SK-N-SH (cell line): ENCODE results near the gene MNDA. TPM values are rescaled to one million over a fixed set of nuclear protein-coding genes. Genes with fewer than 3 reads are reported as not detected.

Experiments used
- CTCF ChIA-PET: fragments of 300-600, 350-600 bp; formaldehyde crosslinking; extraction: SDS; loops from one replicate; lab custom pipeline; 2021; lab: Yijun Ruan, JAX
- POLR2A ChIA-PET: fragments of 350-600 bp; sonication (Branson Sonifier 250); formaldehyde crosslinking; extraction: SDS; loops from one replicate; lab custom pipeline; 2020; ENCODE audit warnings: antibody characterized with exemption, inconsistent platforms; lab: Yijun Ruan, JAX
- DNase-seq: peaks from one replicate; pipeline ENCODE4 v3.0.0; 2012
- H2AFZ ChIP-seq: fragments of 200-600 bp; sonication (generic); 2 replicates; pipeline ENCODE4 v1.8.1; 2016; ENCODE audit warnings: antibody characterized with exemption, mild to moderate bottlenecking, low read depth
- H3F3A ChIP-seq: fragments of 200-600 bp; sonication (generic); replicated peaks from 2 replicates; pipeline ENCODE3; 2016; ENCODE audit warnings: antibody characterized with exemption, mild to moderate bottlenecking; ENCODE audit not compliant: insufficient read depth
- H3K27ac ChIP-seq, 2 experiments: fragments of 200-500 bp in 1 of 2; fragments of 200-600 bp in 1 of 2; sonication (Bioruptor generic) in 1 of 2; sonication (generic), shearing (Covaris generic) in 1 of 2; 2 replicates each; pipeline versions ENCODE4 v1.5.1 to v1.6.1; 2014 to 2016; ENCODE audit warnings: low read depth in 2 of 2, inconsistent platforms in 1 of 2, low read length in 1 of 2, mild to moderate bottlenecking in 1 of 2, mixed read lengths in 1 of 2
- H3K27me3 ChIP-seq: fragments of 200-600 bp; sonication (generic), shearing (Covaris generic); 2 replicates; pipeline ENCODE4 v1.6.1; 2016; ENCODE audit warnings: mixed run types; ENCODE audit not compliant: insufficient read depth
- H3K36me3 ChIP-seq, 2 experiments: fragments of 200-500 bp in 1 of 2; fragments of 200-600 bp in 1 of 2; sonication (Bioruptor generic) in 1 of 2; sonication (generic) in 1 of 2; replicated peaks in 1 of 2; 2 replicates each; pipeline versions ENCODE3 to v1.5.1; 2014 to 2016; ENCODE audit warnings: low read length in 1 of 2, mild to moderate bottlenecking in 1 of 2; ENCODE audit not compliant: insufficient read depth in 2 of 2, control insufficient read depth in 1 of 2
- H3K4me1 ChIP-seq, 2 experiments: fragments of 200-500 bp in 1 of 2; fragments of 200-600 bp in 1 of 2; sonication (Bioruptor generic) in 1 of 2; sonication (generic), shearing (Covaris generic) in 1 of 2; 2 replicates each; pipeline versions ENCODE4 v1.5.1 to v1.6.1; 2014 to 2016; ENCODE audit warnings: low read depth in 1 of 2, low read length in 1 of 2, mixed run types in 1 of 2; ENCODE audit not compliant: insufficient read depth in 2 of 2, control insufficient read depth in 1 of 2
- H3K4me2 ChIP-seq: fragments of 200-600 bp; sonication (generic), shearing (Covaris generic); 2 replicates; pipeline ENCODE4 v1.6.1; 2017; ENCODE audit warnings: mixed run types
- H3K4me3 ChIP-seq, 2 experiments: fragments of 200-500 bp in 1 of 2; fragments of 200-600 bp in 1 of 2; sonication (Bioruptor generic) in 1 of 2; sonication (generic), shearing (Covaris generic) in 1 of 2; 2 replicates each; pipeline versions ENCODE4 v1.5.1 to v1.8.1; 2014 to 2016; ENCODE audit warnings: low read depth in 2 of 2, inconsistent platforms in 1 of 2, low read length in 1 of 2, mild to moderate bottlenecking in 1 of 2, mixed read lengths in 1 of 2, moderate library complexity in 1 of 2
- H3K79me2 ChIP-seq: fragments of 200-600 bp; sonication (generic); 2 replicates; pipeline ENCODE4 v1.8.1; 2017; ENCODE audit warnings: mild to moderate bottlenecking; ENCODE audit not compliant: insufficient read depth
- H3K9ac ChIP-seq: fragments of 200-600 bp; sonication (generic); 2 replicates; pipeline ENCODE4 v1.6.1; 2017; ENCODE audit warnings: mixed run types
- H3K9me2 ChIP-seq: fragments of 200-600 bp; sonication (generic); 2 replicates; pipeline ENCODE4 v1.6.1; 2017; ENCODE audit warnings: mixed run types
- H3K9me3 ChIP-seq: fragments of 200-600 bp; sonication (generic); 2 replicates; pipeline ENCODE4 v1.6.1; 2017; ENCODE audit warnings: mixed run types, mild to moderate bottlenecking, moderate library complexity
- H4K20me1 ChIP-seq: fragments of 200-600 bp; sonication (generic); 2 replicates; pipeline ENCODE4 v1.6.1; 2017; ENCODE audit warnings: mild to moderate bottlenecking, mixed run types; ENCODE audit not compliant: insufficient read depth
- CHD2 ChIP-seq: fragments of 150-350 bp; IDR thresholded peaks from 2 replicates; pipeline ENCODE4 v1.6.1; 2018; ENCODE audit warnings: low read length; ENCODE audit not compliant: partially characterized antibody
- EP300 ChIP-seq, 2 experiments: IDR thresholded peaks; 2 replicates each; pipeline versions ENCODE4 v1.4.0 to v1.6.1; 2012; ENCODE audit warnings: borderline replicate concordance in 1 of 2, low read depth in 1 of 2, low read length in 1 of 2
- FOSL2 ChIP-seq: IDR thresholded peaks from 2 replicates; pipeline ENCODE4 v1.4.0; 2012; ENCODE audit warnings: low read depth, mild to moderate bottlenecking, moderate library complexity, borderline replicate concordance
- GABPA ChIP-seq: IDR thresholded peaks from 2 replicates; pipeline ENCODE4 v1.4.0; 2012; ENCODE audit warnings: low read depth, mild to moderate bottlenecking
- GATA2 ChIP-seq: sonication (generic); formaldehyde crosslinking; IDR thresholded peaks from 2 replicates; pipeline ENCODE4 v1.5.0; 2020; ENCODE audit warnings: mild to moderate bottlenecking, missing genetic modification reagents
- JUND ChIP-seq: IDR thresholded peaks from 2 replicates; pipeline ENCODE4 v1.4.0; 2012
- MEF2A ChIP-seq: IDR thresholded peaks from 2 replicates; pipeline ENCODE4 v1.4.0; 2012; ENCODE audit warnings: low read depth, borderline replicate concordance
- NFIC ChIP-seq: IDR thresholded peaks from 2 replicates; pipeline ENCODE4 v1.4.0; 2012; ENCODE audit warnings: borderline replicate concordance
- RAD21 ChIP-seq: IDR thresholded peaks from 2 replicates; pipeline ENCODE4 v1.6.1; 2012; ENCODE audit warnings: mild to moderate bottlenecking, low read length
- SMC3 ChIP-seq: IDR thresholded peaks from 2 replicates; pipeline ENCODE4 v1.6.1; 2012; ENCODE audit warnings: low read depth, low read length, improper control_type of control experiment
- TCF12 ChIP-seq: IDR thresholded peaks from 2 replicates; pipeline ENCODE4 v1.4.0; 2012
- TEAD4 ChIP-seq: IDR thresholded peaks from 2 replicates; pipeline ENCODE4 v1.4.0; 2012; ENCODE audit warnings: mild to moderate bottlenecking, borderline replicate concordance; ENCODE audit not compliant: insufficient read depth
- WGBS: methylation state at CpG from one replicate; pipeline ENCODE4 v1.1.6; 2017; ENCODE audit warnings: low lambda C conversion rate; 5-methylcytosine and 5-hydroxymethylcytosine counted together
- polyA plus RNA-seq, 3 experiments: library from polyadenylated mRNA; depleted of rRNA; stranded (reverse); fragments of >200 nt; gene quantifications; 2 replicates each; pipeline ENCODE4 v1.2.3, GENCODE V29; 2012
- TF ChIP-seq, protein P1 (sequence below): IDR thresholded peaks from 2 replicates; pipeline ENCODE4; 2012
- TF ChIP-seq, protein P2 (sequence below): fragments of 150-350 bp; IDR thresholded peaks from 2 replicates; pipeline ENCODE4 v1.6.1; 2017; ENCODE audit warnings: antibody characterized with exemption, low read length, low read depth, borderline replicate concordance
- TF ChIP-seq, protein P3 (sequence below): IDR thresholded peaks from 2 replicates; pipeline ENCODE4 v1.4.0; 2012; ENCODE audit warnings: low read depth, borderline replicate concordance

Gene MNDA
- polyA plus RNA-seq, 1 of the 3 experiments (the other 2 are of a cell fraction) = not detected

DNA sequence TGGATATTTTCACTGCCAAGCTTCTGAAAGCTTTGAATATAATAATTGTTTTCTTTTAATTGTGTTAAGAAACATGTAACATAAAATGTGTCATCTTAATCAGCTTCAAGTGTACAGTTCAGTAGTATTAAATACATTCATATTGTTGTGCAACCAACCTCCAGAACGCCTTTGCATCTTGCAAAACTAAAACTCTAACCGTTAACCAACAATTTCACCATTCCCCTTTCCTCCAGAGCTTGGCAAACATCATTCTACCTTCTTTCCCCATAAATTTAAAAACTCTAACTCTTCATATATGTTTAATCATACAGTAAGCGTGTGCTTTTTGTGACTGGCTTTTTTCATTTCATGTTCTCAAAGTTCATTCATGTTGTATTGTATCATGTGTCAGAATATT lies 2.1 kb downstream of the MNDA start:
- no peaks in the 10 kb centered on the region for H3K36me3 ChIP-seq
- ChIA-PET POLR2A (no interaction called here), CTCF (no interaction called here)
- H3K9me3 ChIP-seq = no peaks in the 10 kb centered on the region
- H3F3A ChIP-seq = no peaks in the 10 kb centered on the region
- H3K27me3 ChIP-seq = no peaks in the 10 kb centered on the region
- H2AFZ ChIP-seq = no peak overlapping the region
- H3K4me3 ChIP-seq = no peak overlapping the region
- H3K4me2 ChIP-seq = no peak overlapping the region
- TF ChIP-seq GATA2 (CRISPR knock-in tag) = no peak
- no peak for TF ChIP-seq SMC3
- TF ChIP-seq JUND = no peak
- TF ChIP-seq TCF12 = no peak
- H3K79me2 ChIP-seq = no peaks in the 10 kb centered on the region
- no peak overlapping the region for H3K27ac ChIP-seq
- no peaks in the 10 kb centered on the region; the same call in 1 of the 2 replicates for H3K9me2 ChIP-seq
- H3K9ac ChIP-seq = no peak overlapping the region
- WGBS = 3% methylated on average over 3 of the region's 3 CpGs
- no peaks in the 10 kb centered on the region for H4K20me1 ChIP-seq
- H3K4me1 ChIP-seq = no peaks in the 10 kb centered on the region
- no peak for DNase-seq

- 2% methylated on average over 4 of the region's 4 CpGs for WGBS
- CTCF ChIA-PET = no interaction called here
- no peak overlapping the region for H3K27ac ChIP-seq
Measured at GRCh38 chr1:158836038-158836437, 4.9 kb downstream of the MNDA start.

GRCh38 chr1:158838660-158839059 lies 7.5 kb downstream of the MNDA start:
- POLR2A ChIA-PET = no interaction called here

More at GRCh38 chr1:158836038-158836437, 4.9 kb downstream of the MNDA start:
- Histone ChIP-seq H3K27me3 (no peaks in the 10 kb centered on the region), H3K4me1 (no peaks in the 10 kb centered on the region), H3K4me2 (no peak overlapping the region), H3K4me3 (no peak overlapping the region)
- POLR2A ChIA-PET = no interaction called here
- TF ChIP-seq, protein P1, sequence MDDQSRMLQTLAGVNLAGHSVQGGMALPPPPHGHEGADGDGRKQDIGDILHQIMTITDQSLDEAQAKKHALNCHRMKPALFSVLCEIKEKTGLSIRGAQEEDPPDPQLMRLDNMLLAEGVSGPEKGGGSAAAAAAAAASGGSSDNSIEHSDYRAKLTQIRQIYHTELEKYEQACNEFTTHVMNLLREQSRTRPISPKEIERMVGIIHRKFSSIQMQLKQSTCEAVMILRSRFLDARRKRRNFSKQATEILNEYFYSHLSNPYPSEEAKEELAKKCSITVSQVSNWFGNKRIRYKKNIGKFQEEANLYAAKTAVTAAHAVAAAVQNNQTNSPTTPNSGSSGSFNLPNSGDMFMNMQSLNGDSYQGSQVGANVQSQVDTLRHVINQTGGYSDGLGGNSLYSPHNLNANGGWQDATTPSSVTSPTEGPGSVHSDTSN = no peak
- TF ChIP-seq FOSL2 = no peak
- TF ChIP-seq, all 33 proteins: peak for 0
- H2AFZ ChIP-seq = no peak overlapping the region
- H3K79me2 ChIP-seq = no peaks in the 10 kb centered on the region
- H4K20me1 ChIP-seq = no peaks in the 10 kb centered on the region
- no peaks in the 10 kb centered on the region for H3K36me3 ChIP-seq
- no peak overlapping the region for H3K9ac ChIP-seq
- H3K9me2 ChIP-seq = no peaks in the 10 kb centered on the region; the same call in 1 of the 2 replicates
- H3K9me3 ChIP-seq = no peaks in the 10 kb centered on the region
- no peaks in the 10 kb centered on the region for H3F3A ChIP-seq
- no peak for DNase-seq

More at GRCh38 chr1:158838660-158839059, 7.5 kb downstream of the MNDA start:
- Histone ChIP-seq H3K27ac (no peak overlapping the region), H3K9me2 (no peaks in the 10 kb centered on the region; the same call in 1 of the 2 replicates), H3K4me1 (no peaks in the 10 kb centered on the region), H3K9me3 (no peaks in the 10 kb centered on the region), H3K27me3 (no peaks in the 10 kb centered on the region), H3K4me2 (no peak overlapping the region), H3K36me3 (no peaks in the 10 kb centered on the region), H4K20me1 (no peaks in the 10 kb centered on the region), H3K4me3 (no peak overlapping the region), H3F3A (no peaks in the 10 kb centered on the region), H3K9ac (no peak overlapping the region), H3K79me2 (no peaks in the 10 kb centered on the region), H2AFZ (no peak overlapping the region)
- TF ChIP-seq SMC3 (no peak), TEAD4 (no peak), EP300 (IDR thresholded peaks at IDR 0.05; ENCODE audit: borderline replicate concordance in 1 of 2, low read depth in 1 of 2, low read length in 1 of 2) (no peak), CHD2 (no peak), RAD21 (no peak), NFIC (no peak), GABPA (no peak), MEF2A (no peak)
- TF ChIP-seq, protein P2, sequence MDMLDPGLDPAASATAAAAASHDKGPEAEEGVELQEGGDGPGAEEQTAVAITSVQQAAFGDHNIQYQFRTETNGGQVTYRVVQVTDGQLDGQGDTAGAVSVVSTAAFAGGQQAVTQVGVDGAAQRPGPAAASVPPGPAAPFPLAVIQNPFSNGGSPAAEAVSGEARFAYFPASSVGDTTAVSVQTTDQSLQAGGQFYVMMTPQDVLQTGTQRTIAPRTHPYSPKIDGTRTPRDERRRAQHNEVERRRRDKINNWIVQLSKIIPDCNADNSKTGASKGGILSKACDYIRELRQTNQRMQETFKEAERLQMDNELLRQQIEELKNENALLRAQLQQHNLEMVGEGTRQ = no peak
- TF ChIP-seq, protein P3, sequence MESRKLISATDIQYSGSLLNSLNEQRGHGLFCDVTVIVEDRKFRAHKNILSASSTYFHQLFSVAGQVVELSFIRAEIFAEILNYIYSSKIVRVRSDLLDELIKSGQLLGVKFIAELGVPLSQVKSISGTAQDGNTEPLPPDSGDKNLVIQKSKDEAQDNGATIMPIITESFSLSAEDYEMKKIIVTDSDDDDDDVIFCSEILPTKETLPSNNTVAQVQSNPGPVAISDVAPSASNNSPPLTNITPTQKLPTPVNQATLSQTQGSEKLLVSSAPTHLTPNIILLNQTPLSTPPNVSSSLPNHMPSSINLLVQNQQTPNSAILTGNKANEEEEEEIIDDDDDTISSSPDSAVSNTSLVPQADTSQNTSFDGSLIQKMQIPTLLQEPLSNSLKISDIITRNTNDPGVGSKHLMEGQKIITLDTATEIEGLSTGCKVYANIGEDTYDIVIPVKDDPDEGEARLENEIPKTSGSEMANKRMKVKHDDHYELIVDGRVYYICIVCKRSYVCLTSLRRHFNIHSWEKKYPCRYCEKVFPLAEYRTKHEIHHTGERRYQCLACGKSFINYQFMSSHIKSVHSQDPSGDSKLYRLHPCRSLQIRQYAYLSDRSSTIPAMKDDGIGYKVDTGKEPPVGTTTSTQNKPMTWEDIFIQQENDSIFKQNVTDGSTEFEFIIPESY = no peak
- DNase-seq = no peak
- CTCF ChIA-PET = no interaction called here
